ENCODE data around the gene SORCS2. TPM values are rescaled to one million over a fixed set of nuclear protein-coding genes. Genes with fewer than 3 reads are reported as not detected.

Gene SORCS2
- total RNA-seq, 1 donor from 2014 or later, result 3.0 TPM

DNA sequence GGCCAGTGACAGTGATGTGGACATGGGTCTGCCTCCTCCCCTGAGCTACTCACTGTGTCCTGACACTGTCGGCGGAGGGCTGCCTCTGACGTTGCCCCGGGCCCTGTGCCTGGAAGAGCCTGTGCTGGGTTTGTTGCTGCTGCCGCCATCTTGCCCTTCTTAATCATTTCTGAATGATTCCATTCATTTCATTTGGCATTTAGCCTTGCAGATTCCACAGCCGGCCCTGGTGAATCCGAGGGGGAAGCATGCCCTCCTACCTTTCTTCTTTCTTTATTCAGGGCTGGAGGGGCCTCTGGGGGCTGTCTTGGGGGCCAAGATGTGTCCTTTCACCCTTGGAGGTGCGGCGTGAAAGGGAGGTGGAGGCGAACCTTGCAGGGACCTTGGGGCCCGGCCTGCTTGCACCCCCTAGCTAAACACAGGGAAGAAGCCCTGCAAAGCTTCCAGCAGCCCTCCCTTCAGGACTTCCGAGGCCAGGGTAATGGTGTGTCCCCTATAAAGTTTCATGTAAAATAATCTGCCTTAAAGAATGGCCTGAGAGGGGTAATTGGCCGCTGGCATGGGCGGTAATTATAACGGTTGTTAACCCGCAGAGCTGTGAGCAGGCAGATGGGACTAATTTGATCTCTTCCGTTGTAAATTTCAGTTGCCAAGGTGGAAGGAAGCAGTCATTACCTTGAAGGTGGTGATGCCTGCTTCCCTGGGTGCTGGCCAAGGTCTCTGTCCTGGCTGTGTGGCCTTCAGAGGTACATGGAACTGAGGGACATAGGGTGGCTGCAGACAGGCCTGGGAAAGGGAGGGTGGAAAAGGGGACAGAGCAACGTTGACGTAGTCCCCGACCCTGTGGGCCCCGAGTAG, 150.1 kb downstream of the SORCS2 start:
- no peak overlapping the region for H3K27ac Mint-ChIP-seq (ENCODE audit: unreplicated experiment)
- H3K27me3 Mint-ChIP-seq (ENCODE audit: unreplicated experiment), result peaks cover 4% of the 10 kb centered on the region
- no peak overlapping the region for H3K4me3 Mint-ChIP-seq (ENCODE audit: unreplicated experiment)
- TF ChIP-seq, protein P1, sequence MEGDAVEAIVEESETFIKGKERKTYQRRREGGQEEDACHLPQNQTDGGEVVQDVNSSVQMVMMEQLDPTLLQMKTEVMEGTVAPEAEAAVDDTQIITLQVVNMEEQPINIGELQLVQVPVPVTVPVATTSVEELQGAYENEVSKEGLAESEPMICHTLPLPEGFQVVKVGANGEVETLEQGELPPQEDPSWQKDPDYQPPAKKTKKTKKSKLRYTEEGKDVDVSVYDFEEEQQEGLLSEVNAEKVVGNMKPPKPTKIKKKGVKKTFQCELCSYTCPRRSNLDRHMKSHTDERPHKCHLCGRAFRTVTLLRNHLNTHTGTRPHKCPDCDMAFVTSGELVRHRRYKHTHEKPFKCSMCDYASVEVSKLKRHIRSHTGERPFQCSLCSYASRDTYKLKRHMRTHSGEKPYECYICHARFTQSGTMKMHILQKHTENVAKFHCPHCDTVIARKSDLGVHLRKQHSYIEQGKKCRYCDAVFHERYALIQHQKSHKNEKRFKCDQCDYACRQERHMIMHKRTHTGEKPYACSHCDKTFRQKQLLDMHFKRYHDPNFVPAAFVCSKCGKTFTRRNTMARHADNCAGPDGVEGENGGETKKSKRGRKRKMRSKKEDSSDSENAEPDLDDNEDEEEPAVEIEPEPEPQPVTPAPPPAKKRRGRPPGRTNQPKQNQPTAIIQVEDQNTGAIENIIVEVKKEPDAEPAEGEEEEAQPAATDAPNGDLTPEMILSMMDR (IDR thresholded peaks at IDR 0.05), result no peak
- no peak for DNase-seq (ENCODE audit: extremely low spot score, unreplicated experiment)
- H3K4me1 Mint-ChIP-seq (ENCODE audit: unreplicated experiment), result no peaks in the 10 kb centered on the region
- H3K36me3 Mint-ChIP-seq (ENCODE audit: unreplicated experiment), result peaks cover 4% of the 10 kb centered on the region
- peaks cover 14% of the 10 kb centered on the region for H3K9me3 Mint-ChIP-seq (ENCODE audit: unreplicated experiment)

DNA sequence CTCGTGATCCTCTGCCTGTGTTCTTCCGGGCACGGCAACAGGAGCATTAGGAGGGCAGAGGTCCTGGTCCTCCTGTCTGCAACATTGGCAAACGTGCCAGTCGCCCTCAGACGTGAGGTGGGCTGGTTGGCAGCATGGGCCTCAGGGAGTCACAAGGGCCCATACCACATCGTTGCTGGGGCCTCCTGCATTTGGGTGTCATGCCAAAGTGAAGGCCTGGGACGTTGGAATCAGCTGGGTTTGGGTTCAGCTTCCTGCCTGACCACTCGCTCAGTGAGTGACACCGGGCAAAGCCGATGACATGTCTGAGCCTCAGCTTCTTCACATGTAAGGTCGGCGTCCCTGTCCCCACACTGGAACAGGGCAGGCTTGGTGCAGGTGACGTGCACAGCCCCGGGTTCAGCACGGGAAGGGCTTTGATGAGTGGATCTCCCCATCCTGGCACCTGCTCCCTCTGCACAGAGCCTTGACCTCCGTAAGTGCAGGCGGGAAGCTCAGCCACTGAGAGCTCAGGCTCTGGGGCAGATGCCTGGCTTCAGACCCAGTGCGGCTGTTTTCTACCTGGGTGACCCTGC, 150.8 kb downstream of the SORCS2 start:
- Mint-ChIP-seq H3K4me3 (ENCODE audit: unreplicated experiment) (no peak overlapping the region), H3K27ac (ENCODE audit: unreplicated experiment) (no peak overlapping the region), H3K9me3 (ENCODE audit: unreplicated experiment) (peaks cover 14% of the 10 kb centered on the region), H3K27me3 (ENCODE audit: unreplicated experiment) (peaks cover 4% of the 10 kb centered on the region), H3K36me3 (ENCODE audit: unreplicated experiment) (peaks cover 4% of the 10 kb centered on the region), H3K4me1 (ENCODE audit: unreplicated experiment) (no peaks in the 10 kb centered on the region)
- TF ChIP-seq, protein P1 (IDR thresholded peaks at IDR 0.05), result no peak
- no peak for DNase-seq (ENCODE audit: extremely low spot score, unreplicated experiment)

DNA sequence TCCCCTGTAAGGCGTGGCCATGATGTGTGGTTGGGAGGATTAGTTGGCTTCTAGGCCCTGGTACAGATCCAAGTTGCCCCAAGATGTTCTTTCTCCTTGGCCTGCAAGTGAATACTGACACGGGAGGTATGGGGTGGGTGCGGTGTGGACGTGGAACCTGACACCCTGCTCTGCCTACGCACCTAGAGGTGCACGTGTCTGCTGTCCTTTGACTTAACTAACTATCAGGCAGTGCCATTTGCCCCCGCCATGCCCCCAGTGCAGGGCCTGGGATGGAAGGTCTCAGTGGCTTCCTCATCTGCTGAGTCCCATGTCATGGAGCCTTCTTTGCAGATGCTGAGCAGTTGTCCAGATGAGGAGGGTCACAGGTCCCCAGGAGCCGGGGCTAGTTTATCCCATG, 151.6 kb downstream of the SORCS2 start:
- H3K4me1 Mint-ChIP-seq (ENCODE audit: unreplicated experiment), result no peaks in the 10 kb centered on the region

DNA sequence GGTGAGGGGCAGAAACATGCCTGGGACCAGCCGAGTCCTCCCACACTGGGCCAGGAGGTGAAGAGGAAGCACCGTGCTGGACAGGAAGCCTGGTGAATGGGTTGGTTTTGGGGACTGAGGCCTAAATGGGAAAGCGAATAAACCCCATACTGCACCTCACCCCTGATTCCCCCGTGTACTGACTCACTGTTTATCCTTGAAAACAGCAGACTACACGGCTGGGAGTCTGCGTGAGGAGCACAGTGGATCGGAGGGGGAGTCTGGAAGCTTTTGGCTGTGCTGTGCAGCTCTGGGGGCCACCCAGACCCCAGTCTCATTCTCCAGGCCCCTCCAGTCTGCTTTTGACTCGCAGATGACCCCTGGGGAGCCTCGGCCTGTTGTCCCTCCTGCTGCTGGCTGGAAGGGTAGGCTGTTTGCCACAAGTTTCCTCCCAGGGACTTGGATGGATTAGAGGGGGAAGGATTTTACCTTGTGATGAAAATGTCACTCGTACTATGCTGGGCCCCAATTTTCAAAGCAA, 152.4 kb downstream of the SORCS2 start:
- DNase-seq (ENCODE audit: extremely low spot score, unreplicated experiment), result no peak
- Mint-ChIP-seq H3K4me3 (ENCODE audit: unreplicated experiment) (no peak overlapping the region), H3K27me3 (ENCODE audit: unreplicated experiment) (peaks cover 4% of the 10 kb centered on the region), H3K27ac (ENCODE audit: unreplicated experiment) (no peak overlapping the region), H3K4me1 (ENCODE audit: unreplicated experiment) (no peaks in the 10 kb centered on the region), H3K36me3 (ENCODE audit: unreplicated experiment) (peaks cover 4% of the 10 kb centered on the region), H3K9me3 (ENCODE audit: unreplicated experiment) (peaks cover 14% of the 10 kb centered on the region)
- TF ChIP-seq, protein P1 (IDR thresholded peaks at IDR 0.05), result no peak

More for the DNA sequence above, 151.6 kb downstream of the SORCS2 start:
- no peak overlapping the region for H3K4me3 Mint-ChIP-seq (ENCODE audit: unreplicated experiment)
- peaks cover 4% of the 10 kb centered on the region for H3K27me3 Mint-ChIP-seq (ENCODE audit: unreplicated experiment)
- H3K36me3 Mint-ChIP-seq (ENCODE audit: unreplicated experiment), result peaks cover 4% of the 10 kb centered on the region
- no peak overlapping the region for H3K27ac Mint-ChIP-seq (ENCODE audit: unreplicated experiment)
- no peak for DNase-seq (ENCODE audit: extremely low spot score, unreplicated experiment)
- TF ChIP-seq, protein P1 (IDR thresholded peaks at IDR 0.05), result no peak
- H3K9me3 Mint-ChIP-seq (ENCODE audit: unreplicated experiment), result peaks cover 14% of the 10 kb centered on the region

DNA sequence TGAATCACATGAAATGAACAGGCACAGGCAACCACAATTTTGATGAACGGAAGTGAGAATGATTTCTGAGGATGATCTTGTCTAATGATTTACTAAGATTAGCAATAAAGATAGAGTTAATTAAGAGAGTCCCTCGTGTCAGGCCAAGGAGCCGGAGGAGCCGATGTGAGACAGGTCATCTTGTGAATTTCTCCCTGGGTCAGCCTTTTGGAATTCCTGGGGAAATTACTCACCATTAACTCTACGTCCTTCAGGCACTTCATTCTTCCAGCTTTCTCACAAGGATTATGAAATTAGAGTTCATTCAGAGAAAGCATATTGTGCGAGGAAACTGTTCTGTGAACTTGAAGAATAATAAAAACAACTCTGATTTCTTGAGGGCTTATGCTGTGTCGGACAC, 155.6 kb downstream of the SORCS2 start:
- H3K36me3 Mint-ChIP-seq (ENCODE audit: unreplicated experiment), result peaks cover 4% of the 10 kb centered on the region
- no peak for DNase-seq (ENCODE audit: extremely low spot score, unreplicated experiment)
- TF ChIP-seq, protein P1 (IDR thresholded peaks at IDR 0.05), result no peak
- H3K27me3 Mint-ChIP-seq (ENCODE audit: unreplicated experiment), result peaks cover 19% of the 10 kb centered on the region
- H3K4me3 Mint-ChIP-seq (ENCODE audit: unreplicated experiment), result no peak overlapping the region
- no peaks in the 10 kb centered on the region for H3K4me1 Mint-ChIP-seq (ENCODE audit: unreplicated experiment)
- peaks cover 14% of the 10 kb centered on the region for H3K9me3 Mint-ChIP-seq (ENCODE audit: unreplicated experiment)
- H3K27ac Mint-ChIP-seq (ENCODE audit: unreplicated experiment), result no peak overlapping the region
